ENCODE data around the gene UBE2E2. TPM values are rescaled to one million over a fixed set of nuclear protein-coding genes. Genes with fewer than 3 reads are reported as not detected.

Gene UBE2E2
- total RNA-seq, 2 donors from 2014 or later = 5.5 to 6.4 TPM

DNA sequence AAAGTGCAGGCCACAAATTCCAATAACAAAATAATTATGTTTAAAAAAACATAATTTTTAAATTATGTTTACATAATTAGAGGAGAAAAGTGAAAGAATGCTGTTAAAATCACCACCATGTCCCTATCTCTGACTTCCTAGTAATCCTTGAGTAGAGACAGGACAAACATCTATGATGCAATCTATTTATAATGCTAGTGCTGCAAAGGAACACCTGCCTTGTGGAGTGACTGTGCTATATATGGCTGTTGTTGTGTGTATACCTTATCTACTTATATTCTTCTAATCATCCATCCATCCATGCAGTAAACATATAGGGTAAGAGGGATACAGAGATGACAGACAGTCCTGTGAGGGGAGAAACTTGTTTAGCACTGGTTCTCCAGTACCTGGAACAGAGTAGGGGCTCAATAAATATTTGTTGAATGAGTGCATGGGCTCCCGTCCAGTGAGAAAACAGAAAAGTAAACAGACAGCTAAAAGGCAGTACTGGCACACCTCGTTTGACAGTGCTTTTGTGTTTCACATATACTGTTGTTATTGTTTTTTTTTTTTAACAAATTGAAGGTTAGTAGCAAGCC, 373.3 kb downstream of the UBE2E2 start:
- intact Hi-C loops (cut with DNase I, micrococcal nuclease) = no loop called here
- ATAC-seq = peak; percentile 45

DNA sequence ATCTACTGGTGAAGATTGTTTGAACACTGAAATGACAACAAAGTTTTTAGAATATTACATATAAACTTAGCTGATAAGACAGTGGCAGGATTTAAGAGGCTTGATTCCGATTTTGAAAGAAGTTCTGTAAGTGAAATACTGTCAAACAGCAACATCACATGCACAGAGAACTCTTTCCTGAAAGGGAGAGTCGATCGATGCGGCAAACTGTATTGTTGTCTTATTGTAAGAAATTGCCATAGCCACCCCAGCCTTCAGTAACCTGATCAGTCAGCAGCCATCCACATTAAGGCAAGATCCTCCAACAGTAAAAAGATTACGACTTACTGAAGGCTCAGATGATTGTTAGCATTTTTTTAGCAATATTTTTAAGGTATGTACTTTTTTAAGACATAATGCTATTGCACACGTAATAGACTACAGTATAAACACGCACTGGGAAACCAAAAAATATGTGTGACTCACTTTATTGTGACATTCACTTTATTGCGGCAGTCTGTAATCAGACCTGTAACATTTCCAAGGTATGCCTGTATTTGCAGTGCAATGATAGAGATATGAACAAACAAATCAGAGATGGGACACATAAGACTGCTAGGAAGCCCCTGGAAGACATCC, 377.1 kb downstream of the UBE2E2 start:
- intact Hi-C loops (cut with DNase I, micrococcal nuclease) = no loop called here
- DNase-seq (no peak), ATAC-seq (peak; percentile 81)

More for the DNA sequence above, 373.3 kb downstream of the UBE2E2 start:
- no peak for DNase-seq

DNA sequence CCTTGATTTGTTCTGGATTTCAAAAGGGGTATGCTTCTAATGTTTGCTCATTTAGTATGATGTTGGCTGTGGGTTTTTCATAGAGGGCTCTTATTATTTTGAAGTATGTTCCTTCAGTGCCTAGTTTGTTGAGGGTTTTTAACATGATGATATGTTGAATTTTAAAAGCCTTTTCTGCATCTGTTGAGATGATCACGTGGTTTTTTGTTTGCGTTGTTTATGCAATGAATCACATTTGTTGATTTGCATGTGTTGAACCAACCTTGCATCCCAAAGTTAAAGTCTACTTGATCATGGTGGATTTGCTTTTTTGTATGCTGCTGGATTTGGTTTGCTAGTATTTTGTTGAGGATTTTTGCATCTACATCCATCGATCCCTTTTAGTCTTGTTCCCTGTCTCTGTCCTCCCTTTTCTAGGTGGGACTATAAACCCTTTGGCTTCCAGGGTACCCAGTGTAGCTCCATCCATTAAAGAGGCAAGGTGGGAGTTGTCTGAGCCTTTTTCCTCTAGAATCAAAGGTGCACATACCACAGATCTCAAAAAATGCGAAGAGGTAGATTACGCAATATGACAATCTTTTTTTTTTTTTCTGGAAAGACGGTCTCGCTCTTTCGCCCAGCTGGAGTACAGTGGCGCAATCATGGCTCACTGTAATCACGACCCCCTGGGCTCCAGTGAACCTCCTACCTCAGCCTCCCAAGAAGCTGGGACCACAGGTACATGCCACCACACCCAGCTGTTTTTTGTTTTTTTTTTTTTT, 381.0 kb downstream of the UBE2E2 start:
- no peak for ATAC-seq
- intact Hi-C loops (cut with DNase I, micrococcal nuclease) = no loop called here
- DNase-seq = no peak

DNA sequence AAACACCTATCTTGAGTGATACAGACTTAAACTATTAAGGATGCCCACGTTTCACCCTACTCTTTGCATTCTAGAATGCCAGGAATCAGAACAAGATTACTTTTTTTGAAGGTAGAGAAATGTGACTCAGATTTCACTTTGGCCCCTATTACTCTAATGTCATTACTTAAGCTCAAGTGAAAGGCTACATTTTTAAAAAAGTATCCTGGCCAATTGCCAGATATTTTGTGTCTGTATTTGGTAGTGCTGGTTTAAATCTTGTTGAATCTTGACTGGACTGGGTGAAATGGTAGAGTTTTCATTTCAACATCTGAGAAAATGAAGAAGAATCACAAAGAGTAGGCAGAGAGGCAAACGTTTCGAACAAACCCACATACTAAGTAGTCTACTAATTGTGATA, 384.4 kb downstream of the UBE2E2 start:
- ATAC-seq (no peak), DNase-seq (no peak)
- intact Hi-C loops (cut with DNase I, micrococcal nuclease) = no loop called here

DNA sequence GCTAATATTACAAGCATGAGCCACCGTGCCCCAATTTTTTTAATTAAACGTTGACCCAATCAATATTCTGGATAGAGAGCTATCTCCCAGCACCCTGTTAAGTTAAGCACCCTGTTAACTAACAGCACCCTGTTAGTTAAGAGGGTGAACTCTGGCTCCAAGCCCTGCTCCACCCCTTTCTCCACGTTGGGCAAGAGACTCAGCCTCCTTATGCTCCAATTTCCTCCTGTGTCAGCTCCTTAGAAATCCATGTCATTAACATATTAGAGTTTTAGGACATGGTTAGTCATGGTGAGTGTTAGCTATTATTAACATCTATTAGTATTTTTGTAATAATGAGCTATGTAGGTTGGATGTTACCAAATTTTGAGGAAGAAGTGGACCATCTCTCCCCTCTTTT, 385.4 kb downstream of the UBE2E2 start:
- intact Hi-C loops (cut with DNase I, micrococcal nuclease) = no loop called here
- no peak for DNase-seq

DNA sequence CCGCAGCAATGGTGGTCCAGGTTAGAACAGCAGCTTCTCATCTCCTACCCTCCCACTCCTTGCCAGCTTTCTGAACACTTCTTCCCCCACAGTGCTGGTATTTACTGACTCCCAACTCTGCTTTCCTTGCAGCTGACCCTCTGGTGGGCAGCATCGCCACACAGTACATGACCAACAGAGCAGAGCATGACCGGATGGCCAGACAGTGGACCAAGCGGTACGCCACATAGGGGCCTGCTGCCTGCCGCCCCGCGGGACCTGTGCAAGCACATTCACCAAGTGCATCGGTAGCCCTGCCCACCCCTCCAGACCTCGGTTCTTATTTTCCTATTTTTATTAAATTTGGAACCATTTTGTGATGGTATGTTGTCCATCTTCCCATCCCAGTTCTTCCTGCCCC, 386.5 kb downstream of the UBE2E2 start:
- ATAC-seq (no peak), DNase-seq (no peak)
- intact Hi-C loops (cut with DNase I, micrococcal nuclease) = no loop called here

More for the DNA sequence above, 385.4 kb downstream of the UBE2E2 start:
- ATAC-seq = no peak

DNA sequence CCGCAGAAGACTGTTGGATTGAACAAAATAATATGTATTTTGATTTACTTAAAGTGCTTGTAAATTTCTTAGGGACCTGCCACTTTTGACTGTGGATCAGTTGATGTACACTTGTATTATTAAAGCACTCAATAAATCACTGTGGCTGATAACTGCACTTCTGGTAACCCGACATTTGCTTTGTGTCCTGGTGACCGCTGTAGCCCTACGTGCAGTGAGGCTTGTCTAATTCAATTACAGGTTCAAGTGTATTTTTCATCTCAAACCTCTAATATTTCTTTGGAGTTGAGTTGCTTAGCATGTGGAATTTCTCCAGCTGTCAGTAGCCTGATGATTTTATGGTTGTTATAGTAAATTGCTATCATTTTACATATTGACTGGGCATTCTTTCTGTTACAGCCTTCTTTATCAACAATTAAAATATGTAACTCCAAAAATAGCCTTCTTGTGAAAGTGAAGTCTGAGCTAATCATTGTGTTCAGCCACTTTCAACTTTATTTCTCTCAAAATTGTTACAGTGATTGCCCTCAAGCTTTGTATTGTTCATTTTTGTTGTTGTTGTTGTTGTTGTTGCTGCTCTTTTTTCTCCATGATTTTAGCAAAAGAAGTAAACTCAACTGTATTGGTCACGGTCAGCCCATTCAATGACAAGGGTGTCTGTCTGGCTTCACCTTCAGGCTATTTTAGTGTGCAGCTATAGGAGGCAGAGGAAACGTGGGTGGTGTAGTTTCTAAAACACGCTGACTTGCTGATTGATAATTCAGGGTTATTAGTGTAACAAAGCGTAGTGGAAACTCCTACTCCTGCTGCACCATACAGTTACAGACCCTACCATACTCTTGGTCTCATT, 387.5 kb downstream of the UBE2E2 start:
- intact Hi-C loops (cut with DNase I, micrococcal nuclease) = no loop called here
- ATAC-seq = no peak
- DNase-seq = no peak

DNA sequence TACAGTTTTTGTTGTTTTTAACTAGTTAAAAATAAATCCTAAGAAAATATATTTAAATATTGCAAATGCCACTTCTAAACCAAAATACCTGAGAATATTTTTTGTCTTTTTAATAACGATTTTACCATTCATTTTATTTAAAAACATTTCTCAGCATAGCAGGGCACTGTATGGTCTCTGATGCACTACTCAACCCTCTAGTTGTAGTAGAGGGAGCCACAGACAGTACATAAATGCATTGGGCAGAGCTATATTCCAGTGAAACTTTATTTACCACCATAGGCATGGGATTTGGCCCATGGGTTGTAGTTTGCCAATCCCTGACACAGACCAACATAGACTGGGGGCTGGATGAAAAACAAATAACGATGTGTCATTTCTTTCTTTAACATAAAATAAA, 388.2 kb downstream of the UBE2E2 start:
- DNase-seq (no peak), ATAC-seq (no peak)
- intact Hi-C loops (cut with DNase I, micrococcal nuclease) = no loop called here

DNA sequence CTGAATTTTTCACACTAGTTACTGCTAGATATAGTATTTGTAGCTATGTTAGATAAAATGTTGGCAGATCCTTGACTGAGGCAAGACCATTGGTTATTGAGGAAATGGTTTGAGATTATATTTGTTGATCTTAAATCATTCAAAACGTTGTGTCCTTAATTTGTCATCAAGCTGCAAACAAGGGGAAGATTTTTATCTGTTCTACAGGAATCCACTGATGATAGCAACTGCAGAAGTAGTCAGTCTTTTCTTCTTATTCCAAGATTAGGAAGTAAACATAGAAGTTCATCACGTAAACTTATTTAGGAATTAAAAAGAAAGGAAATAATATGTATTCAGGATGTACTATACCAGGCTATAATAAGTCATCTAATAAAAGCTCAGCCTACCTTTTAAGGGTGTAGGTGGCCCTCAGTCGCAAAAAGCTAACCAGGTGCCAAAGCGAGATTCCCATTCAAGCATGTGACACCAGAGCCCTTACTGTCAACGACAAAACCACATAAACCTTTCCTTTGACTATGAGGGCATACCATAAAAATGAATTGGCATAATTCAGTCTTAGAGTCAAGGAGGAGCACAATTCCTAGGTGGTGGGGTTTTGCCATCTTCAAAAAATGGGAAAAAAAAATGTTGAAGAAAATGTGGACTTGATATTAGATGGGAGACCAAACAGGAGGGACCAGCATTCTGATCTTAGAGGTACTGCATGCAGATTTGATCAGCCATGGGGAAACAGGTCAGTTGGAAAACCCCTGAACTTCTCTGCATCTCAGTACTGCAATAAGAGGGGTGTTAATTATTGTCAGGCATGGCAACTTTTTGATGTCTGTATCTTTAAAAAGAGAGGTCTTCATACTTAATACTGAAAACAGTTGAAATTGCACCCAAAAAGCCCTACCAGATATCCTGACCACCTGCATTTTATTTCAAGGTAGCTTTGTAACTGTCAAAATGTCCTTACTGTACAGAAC, 390.1 kb downstream of the UBE2E2 start:
- ATAC-seq = no peak
- intact Hi-C loops (cut with DNase I, micrococcal nuclease) = no loop called here
- no peak for DNase-seq

DNA sequence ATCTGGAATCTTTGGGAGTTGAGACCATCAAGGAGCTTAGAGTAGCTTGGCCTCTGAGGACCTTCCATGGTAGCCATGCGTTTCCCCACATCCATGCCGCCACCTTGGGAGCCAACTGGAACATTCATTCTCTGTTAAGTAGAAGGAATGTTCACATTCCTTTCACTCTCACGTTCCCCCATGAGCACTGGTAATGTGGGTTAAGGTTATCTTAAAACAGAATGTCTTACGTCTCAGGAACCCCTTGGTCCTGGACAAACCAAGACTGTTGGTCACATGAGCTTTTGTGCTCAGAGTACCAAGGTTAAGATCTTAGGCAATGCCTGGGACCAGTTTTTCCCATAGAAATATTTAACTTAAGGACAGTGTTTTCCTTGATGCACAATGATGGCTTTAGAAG, 390.9 kb downstream of the UBE2E2 start:
- intact Hi-C loops (cut with DNase I, micrococcal nuclease) = no loop called here
- ATAC-seq (no peak), DNase-seq (no peak)

DNA sequence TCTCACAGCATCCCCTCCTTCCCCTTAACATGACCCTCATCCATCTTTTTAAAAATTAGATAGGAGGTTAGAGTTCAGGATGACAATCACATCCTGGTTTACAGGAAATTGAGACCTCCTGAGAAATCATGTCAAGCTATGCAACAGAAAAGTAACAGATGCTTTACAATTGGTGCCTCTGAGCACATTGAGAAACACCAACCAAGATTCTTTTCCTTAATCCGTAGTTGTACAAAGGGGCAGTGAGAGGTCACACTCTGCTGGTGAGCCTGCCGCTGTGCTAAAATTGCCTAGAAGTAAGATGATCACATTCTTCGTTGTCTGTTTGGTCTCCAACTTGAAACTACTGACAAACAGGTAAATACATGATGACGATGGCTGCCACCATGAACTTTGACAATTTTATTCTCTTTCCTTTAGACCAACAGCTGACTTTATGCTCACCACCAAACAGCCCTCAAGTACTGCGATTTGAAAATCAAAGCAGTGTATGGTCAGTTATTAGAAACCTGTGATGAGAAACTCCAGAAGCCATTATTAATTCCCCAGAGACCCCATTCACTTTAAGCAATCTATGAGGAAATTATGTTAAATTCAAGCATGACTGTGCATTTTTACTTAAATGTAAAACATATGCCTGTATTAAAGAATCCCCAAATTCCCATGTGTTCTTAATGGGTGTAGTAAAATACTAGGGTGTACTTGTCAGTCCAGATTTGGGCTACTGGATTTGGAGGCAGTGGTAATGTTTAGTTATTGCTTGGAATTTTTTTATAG, 392.0 kb downstream of the UBE2E2 start:
- ATAC-seq = no peak
- intact Hi-C loops (cut with DNase I, micrococcal nuclease) = no loop called here
- no peak for DNase-seq

DNA sequence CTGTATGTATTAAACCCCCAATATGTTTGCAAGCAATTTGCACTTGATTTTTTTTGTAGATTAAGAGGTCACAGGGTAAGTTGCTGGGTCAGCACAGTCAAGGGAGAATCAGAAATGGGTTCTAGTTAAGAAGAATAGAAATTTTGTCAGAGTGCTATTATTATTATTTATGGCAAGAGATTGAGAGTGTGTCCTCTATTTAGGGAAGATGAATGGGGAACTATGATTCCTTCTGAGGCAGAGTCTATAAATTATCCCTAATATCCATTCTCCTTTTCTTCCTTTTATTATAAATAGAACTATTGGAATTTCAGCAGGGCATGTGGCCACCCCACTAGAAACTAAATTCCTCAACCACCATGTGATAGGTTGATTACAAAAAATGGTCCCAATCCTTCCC, 392.7 kb downstream of the UBE2E2 start:
- ATAC-seq (no peak), DNase-seq (no peak)
- intact Hi-C loops (cut with DNase I, micrococcal nuclease) = no loop called here

DNA sequence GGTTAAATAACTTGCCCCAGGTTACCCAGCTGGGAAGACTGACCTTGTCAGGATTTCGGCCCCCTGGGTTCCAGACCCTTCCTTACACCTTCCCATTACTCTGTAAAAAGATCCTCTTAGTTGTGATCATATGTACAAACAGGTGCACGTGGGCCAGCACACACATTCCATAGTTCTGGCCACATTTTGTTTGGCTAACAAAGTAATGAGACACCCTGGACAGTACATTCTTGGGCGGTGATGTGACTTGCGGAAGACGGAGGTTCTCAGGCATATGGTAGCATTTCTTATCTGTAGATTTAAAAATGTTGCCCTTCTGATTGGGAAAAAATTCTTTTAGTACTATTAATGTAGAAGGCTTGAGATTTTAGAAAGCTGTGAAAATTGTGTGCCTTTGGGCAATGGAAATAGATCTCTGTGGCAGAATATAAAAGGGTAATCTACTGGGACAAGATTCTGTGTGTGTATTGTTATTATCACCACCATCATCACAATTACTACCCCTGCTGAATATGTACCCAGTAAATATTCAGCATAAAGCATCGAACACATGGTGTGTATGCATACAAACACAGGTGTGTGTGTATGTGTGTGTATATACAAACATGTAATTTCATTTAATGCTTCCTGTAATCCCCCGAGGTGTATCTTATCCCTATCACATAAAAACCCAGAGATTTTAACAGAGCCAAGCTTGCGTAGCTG, 397.2 kb downstream of the UBE2E2 start:
- ATAC-seq (no peak), DNase-seq (no peak)
- intact Hi-C loops (cut with DNase I, micrococcal nuclease) = no loop called here

DNA sequence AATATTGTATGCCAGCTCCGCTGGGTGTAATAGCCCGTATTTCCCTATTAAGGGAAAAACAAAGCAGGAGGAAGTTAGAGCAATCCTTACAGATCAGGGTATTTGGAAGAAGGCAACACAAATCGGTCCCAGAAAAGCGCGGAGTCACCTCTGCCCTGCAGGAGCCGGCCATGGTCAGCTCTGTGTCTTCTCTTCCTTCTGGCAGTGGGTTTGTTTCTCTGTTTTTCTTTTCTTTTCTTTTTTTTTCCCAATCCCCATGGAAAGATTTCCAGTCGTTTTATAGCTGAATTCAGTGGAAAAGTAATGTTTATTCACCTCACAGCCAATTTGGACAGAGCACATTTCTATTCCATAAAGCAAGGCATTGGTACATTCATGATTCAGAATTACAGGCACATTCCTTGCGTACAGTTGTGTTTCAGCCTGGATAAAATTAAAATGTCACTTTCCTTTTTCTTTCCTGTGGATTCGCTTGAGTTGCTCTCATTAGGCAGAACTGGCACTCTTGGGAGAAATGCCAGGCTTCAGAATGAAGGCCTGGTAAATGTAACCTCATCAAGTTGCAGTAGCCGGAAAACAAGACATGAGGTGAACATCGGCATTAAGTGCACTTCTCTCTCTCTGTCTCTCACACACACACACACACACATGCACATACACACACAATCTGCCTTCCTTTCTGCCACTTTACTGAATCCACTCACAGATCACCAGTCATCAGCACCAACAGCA, 398.1 kb downstream of the UBE2E2 start:
- intact Hi-C loops (cut with DNase I, micrococcal nuclease) = no loop called here
- ATAC-seq (no peak), DNase-seq (no peak)

DNA sequence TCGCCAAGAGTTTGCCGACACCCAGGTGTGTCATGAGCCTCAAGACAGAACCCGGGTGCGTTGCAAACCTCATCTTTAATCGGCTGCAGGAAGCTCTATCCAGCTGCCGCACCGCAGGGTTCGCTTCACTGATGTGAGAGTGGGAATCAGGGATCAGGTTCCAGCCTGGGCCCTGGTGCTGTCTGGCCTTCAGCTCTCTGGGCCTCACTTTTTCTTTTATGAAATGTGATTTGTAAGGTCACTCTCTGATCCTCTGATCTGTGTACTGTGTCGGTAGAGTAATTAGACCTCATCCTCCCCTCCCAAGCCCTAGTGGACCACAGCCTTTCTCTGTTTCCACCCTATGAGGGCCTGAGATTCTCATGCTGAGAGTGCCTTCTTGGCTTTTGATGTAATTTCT, 399.8 kb downstream of the UBE2E2 start:
- ATAC-seq (no peak), DNase-seq (no peak)
- intact Hi-C loops (cut with DNase I, micrococcal nuclease) = no loop called here

DNA sequence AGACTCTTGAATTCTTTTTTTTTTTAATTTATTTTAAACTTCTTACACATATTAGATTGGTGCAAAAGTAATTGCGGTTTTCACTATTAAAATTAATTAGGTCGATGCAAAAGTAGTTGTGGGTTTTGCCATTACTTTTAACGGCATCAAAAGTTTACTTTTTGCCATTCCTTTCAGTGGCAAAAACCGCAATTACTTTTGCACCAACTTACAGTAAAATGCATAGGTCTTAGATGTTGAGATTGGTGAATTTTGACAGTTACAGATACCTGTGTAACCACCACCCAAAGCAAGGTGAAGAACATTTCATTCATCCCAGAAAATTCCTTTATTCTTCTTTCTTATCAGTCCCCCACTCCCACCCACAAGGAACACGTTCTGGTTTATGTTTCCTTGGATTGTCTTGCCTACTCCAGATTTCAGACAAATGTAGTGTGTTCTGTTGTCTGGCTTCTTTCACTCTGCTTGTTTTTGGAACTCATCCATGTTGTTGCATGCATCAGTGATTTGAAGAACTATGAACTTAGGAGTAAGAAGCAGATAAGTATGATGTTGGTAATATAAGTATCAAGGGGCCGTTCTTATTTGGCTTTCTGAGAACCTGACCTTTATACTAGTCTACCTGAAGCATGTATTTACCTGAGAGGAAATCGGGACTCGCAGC, 404.2 kb downstream of the UBE2E2 start:
- ATAC-seq (no peak), DNase-seq (no peak)
- intact Hi-C loops (cut with DNase I, micrococcal nuclease) = no loop called here
